Measurements from ENCODE around the gene GNG10. TPM values are rescaled to one million over a fixed set of nuclear protein-coding genes. Genes with fewer than 3 reads are reported as not detected.

The GNG10 gene
- polyA plus RNA-seq, 1 donor = 41.6 TPM

Other genes with a start within 250 kb of the GNG10 start
- gene ECPAS, start 177.2 kb upstream of the GNG10 start, polyA plus RNA-seq (ENCODE audit: insufficient read length) = 152 TPM
- gene ZNF483, start 136.4 kb upstream of the GNG10 start, polyA plus RNA-seq (ENCODE audit: insufficient read length) = 1.5 TPM
- gene PTGR1, start 62.0 kb upstream of the GNG10 start, polyA plus RNA-seq (ENCODE audit: insufficient read length) = 64.2 TPM
- 7.8 TPM for gene DNAJC25, start 30.3 kb upstream of the GNG10 start, polyA plus RNA-seq (ENCODE audit: insufficient read length)
- gene SHOC1, start 133.3 kb downstream of the GNG10 start, polyA plus RNA-seq (ENCODE audit: insufficient read length) = 0.26 TPM
- 30.3 TPM for gene UGCG, start 235.2 kb downstream of the GNG10 start, polyA plus RNA-seq (ENCODE audit: insufficient read length)